GM10266 (cell line): ENCODE measurements around the gene ACRBP.
A peak's percentile ranks its signal among the peaks of the same experiment; 100 is the strongest.

ENCODE experiments used
- DNase-seq: peaks from one replicate; pipeline ENCODE4 v3.0.0; 2012; ENCODE audit errors: extremely low spot score
- CTCF ChIP-seq: IDR thresholded peaks from 2 replicates; pipeline ENCODE4 v1.5.1; 2012; ENCODE audit warnings: mild to moderate bottlenecking, low read depth; ENCODE audit not compliant: control insufficient read depth, insufficient read depth; ENCODE audit errors: missing control alignments

Gene ACRBP

GRCh38 chr12:6688543-6688998 lies 41.3 kb upstream of the ACRBP start:
- peak; percentile 36 for DNase-seq
- TF ChIP-seq CTCF, result no peak

GRCh38 chr12:6685814-6686213 lies 38.6 kb upstream of the ACRBP start:
- TF ChIP-seq CTCF, result no peak
- DNase-seq, result no peak

GRCh38 chr12:6684609-6685008 lies 37.4 kb upstream of the ACRBP start:
- TF ChIP-seq CTCF, result peak; percentile 49
- DNase-seq, result peak; percentile 44

GRCh38 chr12:6676962-6677361 lies 29.7 kb upstream of the ACRBP start:
- TF ChIP-seq CTCF, result no peak
- DNase-seq, result no peak

- no peak for TF ChIP-seq CTCF
- no peak for DNase-seq
Observed at GRCh38 chr12:6672143-6672542, 24.9 kb upstream of the ACRBP start.

GRCh38 chr12:6667559-6668210 lies 20.5 kb upstream of the ACRBP start:
- peak; percentile 44 for TF ChIP-seq CTCF
- no peak for DNase-seq

GRCh38 chr12:6666211-6666610 lies 19.0 kb upstream of the ACRBP start:
- TF ChIP-seq CTCF, result no peak
- DNase-seq, result no peak
